ENCODE data around the gene DDA1. TPM values are rescaled to one million over a fixed set of nuclear protein-coding genes. Genes with fewer than 3 reads are reported as not detected.

Gene DDA1
- total and polyA plus RNA-seq, 10 donors = 10.5 to 42.2 (median 23.5) TPM

DNA sequence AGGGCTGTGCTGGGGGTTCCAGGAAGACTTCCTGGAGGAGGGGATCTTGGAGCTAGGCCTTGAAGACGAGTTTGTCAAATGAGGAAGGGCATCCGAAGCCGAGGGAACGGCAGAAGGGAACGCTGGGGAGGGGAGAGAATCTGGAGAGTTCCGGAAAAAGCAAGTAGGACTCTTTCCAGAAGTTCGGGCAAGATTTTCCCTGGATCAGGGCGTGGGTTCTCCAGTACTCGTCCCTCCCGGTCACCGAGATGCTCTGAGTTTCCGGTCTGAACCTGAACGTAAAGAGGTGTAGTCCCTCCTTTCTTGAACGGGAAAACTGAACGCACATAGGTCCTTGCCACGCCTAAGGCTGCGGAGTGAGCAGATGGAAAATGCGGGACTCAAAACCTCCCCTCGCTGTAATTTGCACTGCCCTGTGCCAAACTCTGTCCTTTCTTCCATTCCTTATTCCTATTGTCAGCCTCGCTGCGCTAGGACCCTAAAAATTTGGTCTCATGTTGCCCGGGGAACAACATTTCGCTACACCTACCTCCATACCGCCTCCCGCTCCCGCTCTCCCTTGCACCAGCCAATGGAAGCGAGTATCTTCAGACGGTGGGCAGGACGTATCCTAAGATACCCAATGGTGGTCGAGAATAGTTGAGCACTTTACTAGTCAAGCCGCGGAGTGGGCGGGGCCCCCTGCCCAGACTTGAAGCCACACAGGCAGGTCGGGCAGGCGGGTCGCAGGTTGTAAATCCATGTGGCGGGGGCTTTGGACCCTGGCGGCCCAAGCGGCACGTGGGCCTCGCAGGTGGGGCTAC lies 27.7 kb downstream of the DDA1 start, which contains the start of gene GTPBP3:
Gene GTPBP3 (plus strand): TSS at position 682 of the 803 bp plus-strand sequence. CDS start 59 bp downstream, at position 741.
- Histone ChIP-seq H3K27me3 (replicated peaks in 1 of 7) (peaks cover 0 to 5% (median 0%) of the 10 kb centered on the region in 7 donors), H3K4me3 (peak within 1 kb of the TSS; percentile 50 to 83 (median 74)), H3K36me3 (peaks cover 0 to 22% (median 6%) of the 10 kb centered on the region in 6 donors), H3K27ac (peak within 1 kb of the TSS; percentile 87 to 94 (median 90)), H3K4me1 (peaks cover 19 to 72% (median 48%) of the 10 kb centered on the region in 6 donors), H3K9me3 (no peaks in the 10 kb centered on the region)
- DNase-seq = peak; percentile 99
- 0 to 1% (median 0%) methylated on average over 30 to 41 of the region's 41 CpGs for WGBS, 5 donors
- TF ChIP-seq POLR2AphosphoS5 (IDR thresholded peaks at IDR 0.05) (peak; percentile 81 to 84 (median 83)), POLR2A (IDR thresholded peaks at IDR 0.05) (no peak)
- TF ChIP-seq, protein P1, sequence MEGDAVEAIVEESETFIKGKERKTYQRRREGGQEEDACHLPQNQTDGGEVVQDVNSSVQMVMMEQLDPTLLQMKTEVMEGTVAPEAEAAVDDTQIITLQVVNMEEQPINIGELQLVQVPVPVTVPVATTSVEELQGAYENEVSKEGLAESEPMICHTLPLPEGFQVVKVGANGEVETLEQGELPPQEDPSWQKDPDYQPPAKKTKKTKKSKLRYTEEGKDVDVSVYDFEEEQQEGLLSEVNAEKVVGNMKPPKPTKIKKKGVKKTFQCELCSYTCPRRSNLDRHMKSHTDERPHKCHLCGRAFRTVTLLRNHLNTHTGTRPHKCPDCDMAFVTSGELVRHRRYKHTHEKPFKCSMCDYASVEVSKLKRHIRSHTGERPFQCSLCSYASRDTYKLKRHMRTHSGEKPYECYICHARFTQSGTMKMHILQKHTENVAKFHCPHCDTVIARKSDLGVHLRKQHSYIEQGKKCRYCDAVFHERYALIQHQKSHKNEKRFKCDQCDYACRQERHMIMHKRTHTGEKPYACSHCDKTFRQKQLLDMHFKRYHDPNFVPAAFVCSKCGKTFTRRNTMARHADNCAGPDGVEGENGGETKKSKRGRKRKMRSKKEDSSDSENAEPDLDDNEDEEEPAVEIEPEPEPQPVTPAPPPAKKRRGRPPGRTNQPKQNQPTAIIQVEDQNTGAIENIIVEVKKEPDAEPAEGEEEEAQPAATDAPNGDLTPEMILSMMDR (IDR thresholded peaks at IDR 0.05 in 8 of 11, conservative IDR thresholded peaks at IDR 0.05 in 3 of 11) = peak in 2 of 11 experiments; percentile 15 to 18
- intact Hi-C loops (cut with DNase I; ENCODE audit: low total_unique reads) = no loop called here

DNA sequence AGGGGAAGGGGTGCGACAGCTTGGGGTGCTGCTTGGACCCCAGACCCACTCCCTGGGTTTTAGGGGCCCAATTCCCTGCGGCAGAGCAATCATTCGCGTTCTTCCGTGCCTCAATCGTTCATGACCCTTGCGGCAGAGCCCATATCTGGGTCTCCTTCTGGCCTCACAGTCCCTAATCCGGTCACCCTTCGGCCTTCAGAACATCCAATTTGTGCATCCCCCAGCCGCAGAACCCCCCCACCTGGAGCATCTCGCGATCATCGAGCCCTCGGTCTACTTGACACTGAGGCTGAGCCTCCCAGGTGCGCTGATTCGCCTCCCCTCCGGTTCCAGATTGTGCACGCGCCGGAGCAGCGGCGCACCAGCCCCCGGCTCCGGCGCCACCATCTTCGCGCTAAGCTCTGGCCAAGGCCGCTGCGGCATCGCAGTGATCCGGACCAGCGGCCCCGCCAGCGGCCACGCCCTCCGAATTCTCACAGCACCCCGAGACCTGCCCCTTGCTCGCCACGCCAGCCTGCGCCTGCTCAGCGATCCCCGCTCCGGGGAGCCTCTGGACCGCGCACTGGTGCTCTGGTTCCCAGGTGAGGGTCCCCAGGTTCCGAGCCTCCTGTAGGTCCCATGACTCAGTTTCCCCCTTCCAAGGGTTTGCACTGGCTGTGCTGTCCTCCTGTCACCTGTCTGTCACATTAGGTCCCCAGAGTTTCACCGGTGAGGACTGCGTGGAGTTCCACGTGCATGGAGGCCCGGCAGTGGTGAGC lies 28.5 kb downstream of the DDA1 start:
- Histone ChIP-seq H3K36me3 (peaks cover 0 to 25% (median 8%) of the 10 kb centered on the region in 6 donors), H3K27ac (peak overlapping the region; percentile 87 to 94 (median 90)), H3K27me3 (replicated peaks in 1 of 7) (peaks cover 0 to 5% (median 0%) of the 10 kb centered on the region in 7 donors), H3K9me3 (no peaks in the 10 kb centered on the region), H3K4me3 (peak overlapping the region; percentile 50 to 83 (median 74)), H3K4me1 (peaks cover 19 to 71% (median 48%) of the 10 kb centered on the region in 6 donors)
- DNase-seq = peak; percentile 86
- TF ChIP-seq POLR2AphosphoS5 (IDR thresholded peaks at IDR 0.05) (peak in 1 of 3 donors; percentile 5), POLR2A (IDR thresholded peaks at IDR 0.05) (no peak)
- TF ChIP-seq, protein P1 (IDR thresholded peaks at IDR 0.05 in 8 of 11, conservative IDR thresholded peaks at IDR 0.05 in 3 of 11) = no peak
- intact Hi-C loops (cut with DNase I; ENCODE audit: low total_unique reads) = no loop called here
- WGBS, 5 donors = 7 to 18% (median 7%) methylated on average over 16 to 50 of the region's 50 CpGs

DNA sequence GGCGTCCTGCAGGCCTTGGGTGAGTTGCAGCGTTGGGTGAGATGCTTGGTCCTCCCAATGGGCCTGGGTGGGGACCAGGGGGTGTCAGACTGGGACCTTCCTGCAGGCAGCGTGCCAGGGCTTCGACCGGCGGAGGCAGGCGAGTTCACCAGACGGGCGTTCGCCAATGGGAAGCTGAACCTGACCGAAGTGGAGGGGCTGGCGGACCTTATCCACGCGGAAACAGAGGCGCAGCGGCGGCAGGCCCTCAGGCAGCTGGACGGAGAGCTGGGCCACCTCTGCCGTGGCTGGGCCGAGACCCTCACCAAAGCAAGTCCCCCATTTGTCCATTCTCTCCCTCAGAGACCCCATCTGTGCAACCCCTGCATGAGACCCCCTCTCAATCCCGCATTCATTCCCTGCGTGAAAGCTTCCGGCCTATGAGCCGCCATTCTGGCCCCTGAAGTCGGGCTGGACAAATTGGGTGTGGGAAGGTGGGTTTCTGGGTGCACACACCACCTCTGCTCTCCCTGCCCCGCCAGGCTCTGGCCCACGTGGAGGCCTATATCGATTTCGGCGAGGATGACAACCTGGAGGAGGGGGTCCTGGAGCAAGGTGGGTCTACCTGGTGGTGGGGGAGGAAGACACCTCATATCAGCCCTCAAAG lies 29.2 kb downstream of the DDA1 start:
- intact Hi-C loops (cut with DNase I; ENCODE audit: low total_unique reads) = no loop called here
- peaks cover 0 to 5% (median 0%) of the 10 kb centered on the region in 7 donors for H3K27me3 ChIP-seq (replicated peaks in 1 of 7)
- peak; percentile 84 for DNase-seq
- H3K27ac ChIP-seq = no peak overlapping the region
- no peaks in the 10 kb centered on the region for H3K9me3 ChIP-seq
- peaks cover 0 to 25% (median 8%) of the 10 kb centered on the region in 6 donors for H3K36me3 ChIP-seq
- WGBS, 5 donors = 92 to 94% (median 93%) methylated on average over 17 to 30 of the region's 30 CpGs
- peaks cover 19 to 64% (median 42%) of the 10 kb centered on the region in 6 donors for H3K4me1 ChIP-seq
- H3K4me3 ChIP-seq = peak overlapping the region in 5 of 8 donors; percentile 50 to 83 (median 74)
- TF ChIP-seq, protein P1 (IDR thresholded peaks at IDR 0.05 in 8 of 11, conservative IDR thresholded peaks at IDR 0.05 in 3 of 11) = no peak
- TF ChIP-seq POLR2A (IDR thresholded peaks at IDR 0.05) = no peak
- TF ChIP-seq POLR2AphosphoS5 (IDR thresholded peaks at IDR 0.05) = no peak
